GM19372 (cell line): ENCODE data around the gene STK32B.
"Not testable (repeated sequence)": the region's sequence is repeated elsewhere in the genome, so short reads cannot be mapped to it uniquely, and the experiment has no call there.

ENCODE experiments used
- ATAC-seq: cut with Tn5 transposase; IDR thresholded peaks from one replicate; pipeline ENCODE4 v1.9.1; 2021; ENCODE audit warnings: mild to moderate bottlenecking, low read depth, moderate library complexity; ENCODE audit not compliant: unreplicated experiment

The STK32B gene

GRCh38 chr4:5420266-5420665 lies 369.0 kb downstream of the STK32B start:
- no peak for ATAC-seq

DNA sequence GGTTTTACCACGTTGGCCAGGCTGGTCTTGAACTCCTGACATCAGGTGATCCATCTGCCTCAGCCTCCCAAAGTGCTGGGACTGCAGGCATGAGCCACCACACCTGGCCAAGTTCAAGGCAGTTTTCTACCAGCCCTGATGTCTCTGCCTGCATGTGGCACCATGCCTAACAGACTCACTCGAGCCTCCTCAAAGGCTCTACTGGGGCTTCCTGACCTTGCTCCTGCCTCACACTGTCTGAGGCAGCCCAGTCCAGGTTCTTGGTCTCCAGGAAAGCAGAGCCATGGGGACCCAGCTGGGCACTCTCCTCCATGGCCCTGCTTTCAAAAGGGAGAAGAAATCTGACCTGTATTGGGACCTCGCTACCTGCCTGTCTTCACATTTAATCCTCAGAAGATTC lies 370.1 kb downstream of the STK32B start:
- ATAC-seq, result no peak

- no peak for ATAC-seq
Observed at GRCh38 chr4:5422195-5422594, 370.9 kb downstream of the STK32B start.

GRCh38 chr4:5423670-5424069 lies 372.4 kb downstream of the STK32B start:
- no peak for ATAC-seq

GRCh38 chr4:5424211-5424610 lies 372.9 kb downstream of the STK32B start:
- no peak for ATAC-seq

GRCh38 chr4:5424901-5425300 lies 373.6 kb downstream of the STK32B start:
- ATAC-seq, result no peak

DNA sequence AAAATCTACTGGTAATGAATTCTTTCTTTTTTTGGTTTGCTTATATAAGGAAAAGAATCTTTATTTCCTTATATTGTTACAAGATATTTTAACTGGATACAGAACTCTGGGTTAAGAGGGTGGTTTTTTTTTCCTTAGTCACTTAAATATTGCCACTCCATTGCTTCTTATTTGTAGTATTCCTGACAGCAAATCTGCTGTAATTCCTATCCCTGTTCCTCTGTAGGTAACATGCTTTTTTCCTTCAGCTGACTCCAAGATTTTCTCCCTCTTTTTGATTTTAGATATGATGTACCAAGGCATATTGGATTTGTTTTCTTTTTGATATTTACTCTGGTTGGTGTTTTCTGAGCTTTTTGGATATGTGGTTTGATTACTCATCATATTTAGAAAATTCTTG lies 378.5 kb downstream of the STK32B start:
- no peak for ATAC-seq

DNA sequence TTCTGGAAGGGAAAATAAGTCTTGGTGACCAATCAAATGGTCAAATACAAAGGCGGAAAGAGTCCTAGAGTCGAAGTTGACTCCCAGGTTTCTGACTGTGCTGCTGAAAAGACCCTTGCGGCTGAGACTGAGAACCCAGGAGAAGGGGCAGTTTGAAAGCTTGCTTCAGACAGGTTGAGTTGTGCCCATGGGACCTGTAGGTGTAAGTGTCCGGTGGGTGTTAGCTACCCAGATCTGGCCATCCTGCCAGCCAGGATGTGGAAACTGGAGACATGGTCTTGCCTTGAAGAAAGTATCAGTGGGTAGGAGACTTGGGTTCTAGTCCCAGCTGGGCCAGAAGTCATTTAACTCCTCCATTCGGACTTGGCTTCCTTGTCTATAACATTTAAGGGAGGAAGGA lies 381.9 kb downstream of the STK32B start:
- ATAC-seq, result no peak

GRCh38 chr4:5435201-5435600 lies 383.9 kb downstream of the STK32B start:
- no peak for ATAC-seq

DNA sequence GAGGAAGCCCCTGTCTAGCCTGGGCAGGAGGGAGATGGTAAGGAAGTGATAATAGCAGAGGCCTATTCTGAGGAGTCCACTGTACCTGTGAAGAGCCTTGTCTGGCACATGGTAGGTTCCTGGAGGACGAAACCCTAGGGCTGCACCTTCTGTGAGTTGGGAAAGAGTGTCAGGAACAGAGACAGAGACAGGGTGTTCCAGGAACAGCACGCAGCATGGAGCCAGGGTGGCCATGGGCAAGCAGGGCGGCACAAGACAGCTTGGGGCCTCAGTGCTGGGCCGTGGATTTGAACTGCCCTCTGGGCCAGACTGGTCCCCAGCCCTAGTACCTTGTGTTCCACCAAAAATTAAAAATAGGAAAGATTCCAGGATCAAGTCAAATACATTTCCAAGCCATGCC lies 384.5 kb downstream of the STK32B start:
- ATAC-seq, result no peak

- ATAC-seq, result not testable (repeated sequence)
Observed at GRCh38 chr4:5443976-5444802, 392.9 kb downstream of the STK32B start.

DNA sequence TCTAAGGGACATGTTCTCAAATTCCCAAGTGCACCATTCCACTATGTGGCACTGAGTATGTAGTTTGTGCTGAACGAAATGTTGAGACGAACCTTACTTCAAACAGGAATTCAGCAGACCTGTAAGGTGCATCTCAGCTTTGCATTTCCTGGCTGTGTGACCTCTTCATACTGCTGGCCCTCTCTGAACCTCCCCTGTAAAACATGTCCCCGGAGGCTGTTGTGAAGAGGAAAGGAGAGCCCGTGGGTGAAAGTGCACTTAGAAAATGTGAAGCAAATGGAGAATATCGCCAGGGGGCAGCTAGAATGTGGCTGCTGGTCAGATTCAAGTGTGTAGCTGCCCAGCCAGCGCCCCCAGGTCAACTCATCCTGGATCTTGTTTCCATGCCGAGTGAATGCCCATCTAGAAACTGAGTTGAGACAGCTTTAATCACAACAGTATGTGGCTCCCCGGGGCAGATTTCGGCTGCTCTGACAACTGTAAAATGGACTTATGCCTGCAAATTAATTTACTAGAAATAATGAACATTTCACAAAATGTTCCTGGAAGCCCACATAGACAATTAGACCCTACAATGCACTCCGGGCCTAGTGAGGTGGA lies 393.7 kb downstream of the STK32B start:
- no peak for ATAC-seq

- ATAC-seq, result no peak
Observed at GRCh38 chr4:5446595-5447226, 395.4 kb downstream of the STK32B start.

- no peak for ATAC-seq
Observed at GRCh38 chr4:5447755-5448154, 396.5 kb downstream of the STK32B start.

GRCh38 chr4:5448221-5448620 lies 396.9 kb downstream of the STK32B start:
- no peak for ATAC-seq

GRCh38 chr4:5451243-5451642 lies 400.0 kb downstream of the STK32B start:
- no peak for ATAC-seq

DNA sequence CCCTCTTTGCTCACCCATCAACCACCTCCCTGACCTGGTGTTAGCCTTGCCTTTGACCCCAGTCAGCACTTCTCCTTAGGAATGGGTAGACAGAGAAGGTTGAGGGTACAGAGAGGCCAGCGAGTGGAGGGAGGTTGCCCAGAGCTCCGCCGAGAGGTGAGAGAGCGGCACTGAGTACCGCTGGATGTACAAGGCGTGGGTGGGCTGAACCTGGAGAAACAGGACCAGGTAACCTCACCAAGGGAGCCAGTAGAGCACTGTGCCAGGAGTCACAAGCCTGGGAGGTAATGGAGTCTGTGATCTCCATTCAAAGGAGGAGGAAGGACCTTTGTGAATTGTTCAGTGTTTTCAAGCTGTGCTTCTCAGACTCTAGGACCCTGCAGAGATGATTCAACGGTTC lies 400.9 kb downstream of the STK32B start:
- ATAC-seq, result no peak

DNA sequence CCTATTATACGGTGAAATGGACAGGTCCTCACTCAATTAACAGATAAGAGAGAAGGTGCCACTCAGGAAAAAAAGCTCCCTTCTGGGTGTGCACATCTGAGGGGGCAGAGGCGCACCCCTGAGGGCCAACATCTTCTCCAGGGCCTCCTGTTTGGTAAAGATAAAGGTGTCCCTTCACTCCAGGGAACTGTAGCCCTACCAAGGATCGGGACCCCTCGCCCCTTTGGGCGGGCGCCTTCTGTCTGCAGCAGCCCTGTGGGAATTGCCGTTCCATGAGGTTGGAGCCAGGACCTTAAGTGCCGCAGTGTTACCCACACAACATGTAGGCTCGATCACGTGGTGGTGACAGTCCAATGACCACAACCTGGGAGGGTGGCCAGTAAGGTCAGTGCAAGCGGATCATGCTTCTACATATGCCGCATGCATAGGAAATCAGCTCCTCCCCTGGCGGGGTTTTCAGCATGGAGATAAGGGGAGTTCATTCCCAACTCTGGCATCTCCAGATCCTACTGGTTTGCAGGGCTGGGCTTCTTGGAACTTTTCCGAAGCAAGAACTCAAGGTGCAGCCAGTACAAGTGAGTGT lies 403.8 kb downstream of the STK32B start:
- no peak for ATAC-seq

- no peak for ATAC-seq
Observed at GRCh38 chr4:5456296-5456845, 405.1 kb downstream of the STK32B start.

DNA sequence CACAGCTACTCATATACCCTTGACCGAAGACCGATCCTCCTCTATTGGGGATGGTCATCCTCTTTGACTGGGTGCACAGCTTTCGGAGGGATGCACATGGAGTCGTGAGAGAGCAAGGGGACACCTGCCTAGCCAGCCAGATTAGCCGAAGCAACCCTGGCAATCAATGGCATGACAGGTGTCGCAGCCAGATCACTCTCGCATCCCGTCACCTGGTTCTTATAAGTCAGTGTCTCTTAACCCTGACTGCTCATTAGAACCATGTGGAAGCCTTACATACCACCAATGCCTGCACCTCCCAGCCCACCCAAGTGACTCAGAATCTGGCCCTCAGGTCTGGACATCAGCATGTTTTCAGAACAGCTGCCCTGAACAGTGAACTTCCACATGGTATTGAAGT lies 407.4 kb downstream of the STK32B start:
- ATAC-seq, result no peak

DNA sequence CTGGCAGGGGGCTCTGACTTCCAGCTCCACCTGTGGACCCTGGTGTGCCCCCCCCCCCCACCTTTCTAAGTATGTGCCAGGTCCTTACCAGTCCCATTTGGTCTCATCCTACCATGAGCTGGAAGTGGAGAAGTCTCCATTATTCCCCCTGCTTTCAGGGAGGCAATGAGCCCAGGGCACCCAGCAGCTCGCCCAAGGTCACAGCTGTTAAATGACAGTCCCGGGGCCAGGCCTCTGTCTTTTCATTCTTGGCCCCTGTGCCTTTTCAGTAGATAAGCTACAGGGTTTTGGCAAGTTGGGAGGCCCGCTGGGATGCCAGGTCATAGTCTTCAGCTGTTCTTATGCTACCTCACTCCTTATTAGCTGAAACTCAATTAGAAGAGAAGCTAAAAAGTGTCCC lies 408.0 kb downstream of the STK32B start:
- ATAC-seq, result no peak
